NCI-H2029 (cell line): ENCODE measurements around the gene PTPRG.

Experiments
- DNase-seq: peaks from one replicate; lab custom pipeline; 2025; lab: John Stamatoyannopoulos, UW

The PTPRG gene

DNA sequence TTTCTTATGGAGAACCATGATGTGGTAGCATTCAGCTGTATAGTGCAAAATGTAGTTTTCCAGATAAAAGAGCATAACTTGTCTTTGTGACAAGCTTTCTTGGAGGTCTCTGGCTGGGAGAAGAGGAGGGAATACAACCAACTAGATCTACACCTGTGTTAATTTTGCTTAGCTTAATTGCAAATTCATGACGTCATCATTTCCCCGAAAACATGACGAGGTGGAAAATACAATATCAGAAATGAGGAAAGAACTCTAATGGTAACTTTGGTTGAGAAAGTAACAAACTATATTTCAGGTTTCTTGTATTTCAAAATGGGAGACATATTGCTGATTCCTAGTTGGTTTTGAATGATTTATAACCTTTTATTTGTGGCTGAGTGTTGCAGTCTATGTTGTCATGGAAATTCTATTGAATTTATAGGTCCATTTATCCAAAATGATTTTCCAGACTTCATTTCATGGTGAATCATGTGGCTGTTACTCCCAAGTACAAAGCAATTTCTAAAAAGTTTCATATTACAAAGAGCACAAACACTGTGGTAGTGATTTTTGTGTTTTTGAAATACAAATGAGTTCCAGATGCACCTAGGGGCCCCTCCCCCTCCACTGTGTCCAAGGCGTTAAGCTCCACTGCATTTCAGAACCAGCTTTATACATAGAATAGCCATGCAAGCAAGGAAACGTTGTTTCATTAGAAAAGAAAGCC lies 504.8 kb downstream of the PTPRG start:
- DNase-seq, result no peak

DNA sequence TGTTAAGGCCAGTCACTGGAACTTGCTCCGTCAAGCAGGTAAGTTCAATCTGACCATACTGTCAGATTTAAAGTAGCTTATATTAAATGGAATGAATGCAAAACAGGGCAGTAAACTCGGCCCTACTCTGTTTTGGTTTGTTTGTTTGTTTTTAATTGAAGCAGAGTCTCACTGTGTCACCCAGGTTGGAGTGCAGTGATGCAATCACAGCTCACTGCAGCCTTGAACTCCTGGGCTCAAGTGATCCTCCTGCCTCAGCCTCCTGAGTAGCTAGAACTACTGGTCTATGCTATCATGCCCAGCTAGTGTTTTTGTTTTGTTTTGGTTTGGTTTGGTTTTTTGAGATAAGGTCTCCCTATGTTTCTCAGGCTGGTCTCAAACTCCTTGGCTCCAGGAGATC lies 507.0 kb downstream of the PTPRG start:
- no peak for DNase-seq

DNA sequence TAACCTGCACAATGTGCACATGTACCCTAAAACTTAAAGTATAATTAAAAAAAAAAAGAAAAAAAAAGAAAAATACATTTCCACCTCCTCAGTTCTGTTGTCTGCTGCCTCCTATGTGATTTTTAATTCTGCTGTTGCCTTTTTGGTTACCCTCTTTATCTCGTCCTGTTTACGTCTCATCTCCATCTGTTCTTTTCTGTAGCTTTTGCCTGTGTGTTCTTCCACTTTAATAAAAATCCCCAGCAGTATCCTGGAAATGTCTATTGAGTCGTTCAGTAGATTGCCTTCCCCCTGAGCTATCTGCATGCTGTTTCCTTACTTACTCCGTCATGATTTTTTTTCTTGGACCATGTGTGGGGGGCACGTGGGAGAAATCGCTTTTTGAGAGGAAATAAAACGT lies 509.5 kb downstream of the PTPRG start:
- no peak for DNase-seq

DNA sequence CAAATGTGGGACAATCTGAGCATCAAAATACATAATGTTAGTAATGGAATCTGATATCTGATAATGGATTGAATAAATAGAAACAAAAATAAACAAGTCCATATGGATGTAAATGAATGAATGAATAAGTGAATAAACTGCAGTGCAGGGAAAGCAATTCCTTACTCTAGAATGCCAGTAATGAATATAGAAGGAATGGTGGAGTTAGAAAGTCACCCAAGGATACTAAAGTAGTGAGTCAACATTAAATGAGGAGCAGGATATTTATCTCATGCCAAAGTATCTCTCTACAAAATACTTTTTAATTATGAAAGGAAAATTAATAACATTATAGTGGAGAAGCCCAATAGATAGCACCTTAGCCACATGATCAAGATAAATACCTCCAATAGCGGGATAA lies 511.7 kb downstream of the PTPRG start:
- no peak for DNase-seq

DNA sequence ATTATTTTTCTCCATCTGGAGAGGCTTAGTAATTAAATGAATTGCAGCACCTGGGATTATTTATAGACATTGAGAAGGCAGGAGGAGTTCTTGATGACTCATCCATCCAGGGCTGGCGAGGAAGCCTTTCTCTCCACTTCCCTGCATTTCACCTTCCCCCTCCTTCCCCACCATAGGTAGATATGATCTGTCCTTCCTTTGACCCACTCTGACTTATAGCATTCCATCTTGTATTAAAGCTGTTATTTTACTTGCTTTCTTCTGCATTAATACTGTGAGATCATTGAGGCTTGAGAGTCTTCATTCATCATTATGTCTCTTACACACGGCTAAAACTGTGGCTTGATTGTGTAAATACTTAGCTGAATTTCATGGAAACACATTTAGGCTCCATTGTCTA lies 523.2 kb downstream of the PTPRG start:
- DNase-seq, result no peak

DNA sequence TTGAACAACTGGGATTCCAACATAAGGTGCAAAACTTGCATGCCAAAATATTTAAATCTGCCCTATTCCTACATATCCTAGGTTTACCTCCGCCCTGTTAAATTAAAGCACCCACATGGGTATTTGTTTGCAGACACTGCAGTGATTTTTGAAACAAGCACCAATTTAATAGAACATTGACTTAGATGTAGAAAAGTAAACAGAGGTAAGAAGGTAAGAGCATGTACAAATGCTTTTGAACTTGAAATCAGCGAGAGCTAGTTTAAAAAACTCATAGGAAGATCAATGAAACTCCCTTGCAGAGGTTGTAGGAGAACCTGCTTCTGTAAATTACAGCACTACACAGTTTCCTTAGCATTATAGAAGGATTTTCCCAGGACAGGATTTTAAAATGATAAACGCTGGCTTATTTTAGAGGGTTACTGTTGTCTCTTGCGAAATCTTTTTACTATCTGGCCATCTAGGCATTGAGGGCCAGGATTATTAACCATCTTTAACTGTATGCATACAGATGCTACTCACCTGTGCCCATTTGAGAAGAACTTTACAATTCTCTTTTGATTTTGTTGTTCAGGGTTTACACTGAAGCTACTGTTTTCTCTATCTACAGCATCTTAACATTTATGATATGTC lies 527.2 kb downstream of the PTPRG start:
- DNase-seq, result no peak

DNA sequence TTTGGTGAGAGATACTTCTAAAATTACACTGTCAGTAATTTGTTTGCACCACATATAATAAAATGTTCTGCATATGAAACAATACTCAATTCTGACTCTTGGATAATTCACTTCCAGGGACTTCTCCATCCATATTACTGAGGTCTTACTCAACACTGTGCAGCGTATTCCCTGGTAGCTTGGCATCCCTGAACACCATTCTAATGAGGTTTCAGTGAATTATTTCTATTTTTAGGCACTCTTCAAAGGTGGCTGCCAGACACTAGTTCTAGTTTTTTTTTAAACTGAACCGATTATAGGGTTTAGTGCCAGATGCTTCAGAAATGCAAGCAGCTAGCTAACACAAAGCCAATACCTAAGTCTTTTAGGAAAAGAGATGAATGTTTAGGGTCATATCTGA lies 528.7 kb downstream of the PTPRG start:
- no peak for DNase-seq

DNA sequence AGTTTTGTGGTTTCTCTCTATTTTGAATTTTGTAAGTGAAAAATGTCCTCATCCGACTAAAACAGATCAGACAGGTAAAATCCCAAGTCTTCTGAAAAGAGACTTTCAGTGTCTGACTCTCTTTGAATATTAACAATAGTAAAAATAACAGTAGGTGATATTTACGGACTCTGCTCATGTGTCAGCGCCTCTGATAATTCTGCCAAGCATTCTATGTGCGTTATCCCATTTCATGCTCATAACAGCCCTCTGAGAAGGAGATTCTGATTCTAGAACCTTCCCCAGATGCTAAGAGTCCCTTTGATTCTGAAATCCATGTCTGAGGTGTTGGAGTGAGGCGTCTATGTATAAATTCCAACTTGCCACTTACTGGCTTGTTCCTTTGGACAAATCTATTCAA lies 529.1 kb downstream of the PTPRG start:
- DNase-seq, result no peak

DNA sequence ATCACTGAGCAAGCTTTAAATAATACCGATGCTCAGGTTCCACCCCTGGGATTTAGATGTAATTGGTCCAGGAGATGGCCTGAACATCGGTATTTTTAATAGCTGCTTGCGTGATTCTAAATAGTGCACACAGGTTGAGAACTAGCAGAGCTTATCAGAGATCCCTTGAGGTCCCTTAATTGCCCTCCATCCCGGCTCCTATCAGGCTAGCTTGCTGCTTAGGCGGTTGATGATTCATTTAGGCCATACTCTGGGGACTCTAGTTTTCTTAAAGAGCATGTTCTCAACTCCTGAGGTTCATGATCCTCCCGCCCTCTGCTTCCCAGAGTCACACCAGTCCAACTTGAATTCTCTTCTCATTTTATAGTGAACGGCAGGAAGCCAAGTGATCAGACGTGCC lies 531.7 kb downstream of the PTPRG start:
- DNase-seq, result no peak

DNA sequence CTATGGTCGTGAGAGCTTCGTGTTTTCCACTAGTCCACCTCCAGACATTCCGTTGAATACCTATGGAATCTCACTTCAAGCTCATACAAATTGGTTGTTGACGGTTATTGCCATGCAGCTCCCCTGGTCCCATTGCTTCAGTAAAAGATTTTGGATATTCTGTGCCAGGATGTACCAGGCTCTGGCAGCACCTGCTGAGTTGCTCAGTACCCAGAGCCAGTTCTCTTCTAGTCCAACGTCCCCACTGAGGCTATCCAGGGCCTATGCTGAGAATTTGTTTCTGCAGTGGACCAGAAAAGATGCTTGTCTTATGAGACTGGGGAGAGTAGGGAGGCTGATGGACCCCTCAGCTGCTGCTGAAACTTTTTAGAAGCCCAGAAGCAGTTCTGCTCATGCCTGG lies 533.1 kb downstream of the PTPRG start:
- DNase-seq, result no peak

DNA sequence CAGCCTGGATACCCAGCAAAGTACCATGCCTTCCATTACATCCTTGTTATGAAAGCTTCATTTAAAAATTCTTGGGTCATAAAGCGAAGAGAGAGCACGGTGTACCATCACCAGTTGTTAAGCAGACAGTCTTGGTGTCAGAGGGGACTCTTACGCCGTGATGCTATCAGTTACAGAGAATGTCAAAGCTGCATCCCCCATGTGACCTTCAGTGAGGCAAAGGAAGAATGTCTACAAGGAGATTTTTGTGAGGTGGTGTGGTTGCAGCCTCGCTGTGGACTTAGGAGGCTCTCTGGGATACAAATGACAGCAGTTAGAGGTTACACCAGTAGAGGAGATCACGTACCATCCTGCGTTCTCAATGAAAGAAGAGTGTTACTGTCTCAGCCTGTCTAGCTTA lies 533.7 kb downstream of the PTPRG start:
- no peak for DNase-seq

DNA sequence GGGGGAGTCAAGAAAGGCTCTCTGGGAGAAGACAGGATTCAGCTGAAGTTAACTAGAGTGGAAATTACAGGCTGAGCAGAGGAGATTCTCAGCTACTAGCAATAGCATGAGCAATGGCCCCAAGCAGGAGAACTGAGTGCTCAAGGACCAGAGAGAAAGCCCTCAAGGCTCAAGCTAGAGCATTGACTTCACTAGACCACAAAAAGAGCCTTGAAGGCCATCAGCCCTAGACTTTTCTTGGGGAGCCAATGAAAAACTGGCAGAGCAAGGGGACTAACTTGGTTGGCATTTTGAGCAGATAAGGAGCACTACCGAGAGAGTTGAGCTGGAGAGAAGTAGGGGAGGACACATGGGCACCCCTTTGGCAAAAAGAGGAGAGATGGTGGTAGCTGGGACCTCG lies 534.4 kb downstream of the PTPRG start:
- DNase-seq, result no peak

DNA sequence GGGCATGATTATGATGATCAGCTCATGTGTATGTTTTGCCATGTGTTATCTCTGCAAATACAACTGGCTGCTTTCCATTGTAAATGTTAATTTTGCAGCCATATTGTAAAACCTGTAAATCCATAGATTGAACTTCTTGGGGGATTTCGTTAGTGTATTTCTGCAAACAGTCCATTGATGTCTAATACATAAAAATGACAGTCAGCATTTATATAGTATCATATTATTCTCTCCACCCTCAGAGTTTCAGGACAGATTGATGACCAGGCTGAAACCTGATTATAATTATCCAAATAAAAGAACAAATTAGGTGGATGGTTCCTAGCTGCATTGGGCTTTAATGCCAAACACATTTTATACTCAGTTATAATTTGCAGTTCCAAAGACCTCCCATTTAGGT lies 535.1 kb downstream of the PTPRG start:
- DNase-seq, result no peak

DNA sequence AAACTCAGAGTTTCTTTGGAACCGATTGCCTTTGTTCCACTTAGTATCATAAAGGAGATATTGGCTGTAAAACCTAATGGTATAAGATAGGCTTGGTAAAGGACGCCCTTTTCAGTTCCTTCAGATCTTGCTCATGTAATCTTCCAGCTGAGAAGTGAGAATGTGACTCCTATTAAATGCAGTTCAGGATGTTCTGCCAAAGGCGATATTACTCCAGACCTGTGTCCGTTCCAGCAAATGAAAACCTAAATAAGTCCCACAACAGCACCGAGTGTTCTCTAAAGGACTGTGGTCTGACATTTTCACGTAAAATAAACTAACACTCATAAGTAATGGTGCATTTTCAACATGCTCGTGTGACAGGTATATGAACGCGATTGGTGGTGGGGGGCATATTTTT lies 535.8 kb downstream of the PTPRG start:
- DNase-seq, result no peak

DNA sequence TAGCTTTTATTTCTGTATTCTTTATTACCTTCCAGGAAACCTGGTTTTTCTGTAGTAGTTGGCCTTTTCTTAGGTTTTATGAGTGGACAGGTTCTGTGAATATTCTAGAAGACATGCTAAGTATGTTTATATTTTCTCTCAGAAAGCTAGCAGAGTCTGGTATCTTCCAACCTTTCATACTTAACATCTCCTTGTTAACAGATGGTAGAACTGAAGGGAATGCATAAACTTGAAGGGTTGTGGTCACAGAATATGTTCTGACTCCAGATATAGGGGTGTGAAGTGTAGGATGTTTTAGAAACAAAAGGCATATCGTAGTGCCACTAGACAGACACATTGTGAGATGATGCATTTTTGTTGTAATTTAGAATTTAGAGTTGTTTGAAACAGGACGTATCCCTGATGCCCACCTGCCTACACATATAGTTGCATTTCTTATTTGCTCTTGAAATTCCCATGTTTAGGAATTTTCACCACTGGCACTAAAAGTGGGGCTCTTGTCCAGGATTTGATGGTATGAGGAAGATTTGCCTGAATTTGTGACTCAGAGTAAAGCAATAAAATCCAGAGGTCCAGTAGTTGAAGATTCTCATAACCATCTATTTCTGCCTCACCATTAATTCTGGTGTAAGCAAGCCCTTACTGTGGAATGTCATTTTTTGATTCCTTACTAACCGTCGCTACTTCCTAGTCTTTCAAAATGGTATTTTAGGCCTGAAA lies 537.4 kb downstream of the PTPRG start:
- DNase-seq, result no peak

DNA sequence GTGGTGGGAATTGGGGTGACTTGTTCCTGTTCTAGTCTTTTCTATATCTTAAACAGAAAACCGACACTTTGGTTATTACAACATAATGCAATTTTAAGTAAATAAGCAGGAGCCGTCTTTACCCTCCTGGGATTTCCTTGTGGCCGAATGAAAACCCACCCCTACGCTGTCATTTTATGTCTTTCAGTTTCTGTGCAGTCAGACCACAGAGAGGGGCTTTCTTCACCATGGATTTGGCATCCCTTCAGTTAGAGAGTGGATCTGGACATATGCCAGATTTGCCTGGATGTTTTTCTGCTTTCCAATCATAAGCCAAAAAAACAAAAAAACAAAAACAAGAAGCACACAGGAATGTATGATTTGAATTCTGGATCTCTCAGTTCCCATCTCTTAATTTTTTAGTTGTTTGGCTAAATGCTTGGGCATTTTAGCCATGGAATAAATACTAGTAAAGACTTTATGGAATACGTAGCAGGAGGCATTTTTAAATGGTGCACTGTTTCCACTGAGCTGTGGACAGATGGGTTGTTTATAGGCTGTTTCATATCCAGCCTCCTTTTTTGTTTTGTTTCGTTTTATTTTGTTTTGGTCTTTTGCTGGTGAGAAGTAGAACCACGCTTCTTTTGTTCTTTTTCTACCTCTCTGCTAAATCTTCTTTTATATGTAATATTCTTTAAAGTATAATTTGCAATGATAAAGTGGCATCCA lies 539.1 kb downstream of the PTPRG start:
- no peak for DNase-seq

DNA sequence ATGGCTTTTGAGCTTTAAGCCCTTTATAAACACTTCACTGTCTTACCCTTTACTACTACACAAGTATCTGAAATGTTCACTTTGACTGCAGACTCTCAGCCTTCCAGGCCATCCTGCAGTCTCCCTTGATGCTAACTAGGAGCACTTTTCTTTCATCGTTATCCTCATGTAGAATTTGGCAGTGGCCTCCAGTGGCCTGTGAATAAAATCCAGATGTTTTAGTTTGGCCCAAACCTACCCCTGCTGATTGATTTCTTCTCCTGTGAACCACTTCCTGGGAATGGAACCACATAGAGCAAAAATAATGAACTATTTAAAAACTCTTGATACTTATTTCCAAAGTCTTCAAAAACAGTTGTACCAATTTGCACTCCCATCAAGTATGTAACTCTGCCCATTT lies 540.1 kb downstream of the PTPRG start:
- no peak for DNase-seq

DNA sequence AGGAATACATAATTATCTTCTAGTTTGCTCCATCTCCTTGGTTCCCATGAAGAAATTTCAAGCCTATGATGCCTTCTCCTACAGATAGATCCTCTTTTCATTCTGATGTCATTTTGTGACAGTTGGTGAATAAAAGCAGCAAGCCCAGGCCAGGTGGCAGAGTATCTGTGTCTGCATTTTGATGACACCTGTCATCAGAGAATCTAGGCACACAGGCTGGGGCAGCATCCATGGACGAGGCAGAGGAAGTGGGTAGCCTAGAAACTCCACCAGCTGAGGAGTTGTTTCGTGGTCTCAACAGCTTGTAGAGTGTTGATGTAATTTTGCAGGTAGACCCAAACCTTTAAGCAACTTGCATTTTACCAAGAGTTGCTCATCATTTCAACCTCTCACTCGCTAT lies 542.2 kb downstream of the PTPRG start:
- no peak for DNase-seq

DNA sequence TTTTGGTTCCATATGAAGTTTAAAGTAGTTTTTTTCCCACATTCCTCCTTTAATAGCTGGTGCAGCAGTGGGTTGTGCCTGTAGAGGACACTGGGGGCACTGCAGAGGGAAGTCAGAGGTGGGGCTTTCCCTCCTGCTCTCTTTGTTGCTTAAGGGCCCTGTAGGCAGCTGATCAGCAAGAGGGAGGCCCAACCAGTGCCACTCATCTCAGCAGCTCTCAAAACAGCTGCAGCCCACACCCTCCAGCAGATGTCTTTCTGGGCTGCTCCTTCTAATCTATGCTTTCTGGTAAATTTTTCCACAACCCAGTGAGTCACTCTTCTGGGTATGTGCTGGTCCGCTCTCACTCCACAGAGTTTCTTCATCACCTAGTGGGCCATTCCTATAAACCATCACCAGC lies 548.2 kb downstream of the PTPRG start:
- no peak for DNase-seq

DNA sequence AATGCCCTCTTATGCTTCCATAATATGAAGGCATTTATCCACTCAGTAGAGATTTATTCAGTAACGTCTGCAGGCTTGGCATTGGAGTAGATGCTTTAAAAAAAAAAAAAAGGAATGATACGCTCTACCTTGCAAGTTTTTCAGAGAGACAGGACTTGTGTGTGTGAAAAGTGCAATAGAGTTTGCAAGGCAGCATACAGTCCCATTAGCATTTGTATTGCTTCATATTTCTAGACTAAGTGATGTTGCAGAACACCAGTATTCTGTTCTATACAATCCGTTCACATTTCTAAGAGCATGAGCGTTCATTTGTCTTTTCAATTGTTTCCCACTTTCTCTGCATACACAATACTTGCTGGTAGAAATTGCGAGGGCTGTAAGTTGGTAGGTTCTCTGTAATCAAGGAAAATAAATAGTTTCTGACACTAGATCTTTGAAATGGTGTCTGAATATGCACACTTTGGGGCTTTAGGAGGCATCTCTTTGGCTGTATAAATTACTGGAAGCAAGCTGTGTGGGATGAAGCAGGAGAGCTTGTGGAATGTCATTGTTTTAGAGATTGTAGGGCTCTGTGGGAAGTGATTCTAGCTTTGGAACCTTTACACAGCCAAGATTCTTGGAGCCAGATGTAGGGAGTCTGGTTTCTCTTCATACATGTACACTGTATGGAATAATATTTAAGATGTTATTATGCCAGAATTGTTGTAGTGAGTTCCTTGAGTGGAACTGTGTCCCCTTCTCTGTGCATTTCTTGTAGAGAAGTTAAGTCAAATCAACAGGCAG lies 549.3 kb downstream of the PTPRG start:
- no peak for DNase-seq

DNA sequence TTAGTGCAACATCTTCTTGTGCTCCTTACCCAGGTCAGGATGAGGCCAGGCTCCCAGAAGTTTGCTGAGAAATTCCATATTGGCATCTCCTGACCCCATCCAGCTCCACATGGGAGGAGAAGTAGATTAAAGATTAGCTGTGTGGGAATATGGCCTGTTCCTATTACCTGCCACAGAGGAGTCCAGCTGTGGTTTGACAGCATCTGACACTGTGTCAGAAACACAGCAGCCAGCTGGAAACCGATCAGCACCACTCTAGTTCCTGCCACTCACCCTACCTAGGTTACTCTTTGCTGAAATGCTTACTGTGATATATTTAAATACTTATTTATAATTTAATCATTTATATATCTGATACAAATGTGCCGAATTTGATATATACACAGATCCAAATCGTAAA lies 551.7 kb downstream of the PTPRG start:
- no peak for DNase-seq

DNA sequence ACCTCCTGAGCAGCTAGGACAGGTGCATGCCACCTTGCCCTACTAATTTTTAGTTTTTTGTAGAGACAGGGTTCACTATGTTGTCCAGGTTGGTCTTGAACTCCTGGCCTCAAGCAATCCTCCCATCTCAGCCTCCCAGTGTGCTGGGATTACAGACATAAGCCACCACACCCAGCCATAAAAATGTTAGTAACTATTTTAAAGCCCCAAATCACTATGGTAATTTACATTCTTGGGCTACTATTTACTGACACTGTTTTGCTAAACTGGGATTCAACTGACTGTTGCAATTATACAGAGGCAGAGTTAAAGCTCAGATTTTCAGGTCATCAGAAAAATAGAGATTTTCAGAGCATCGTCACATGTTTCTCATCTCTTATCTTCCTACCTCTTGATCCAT lies 553.4 kb downstream of the PTPRG start:
- DNase-seq, result no peak
